ENCODE results near the gene SUGCT.
"Not testable (repeated sequence)": the region's sequence is repeated elsewhere in the genome, so short reads cannot be mapped to it uniquely, and the experiment has no call there.

Gene SUGCT

DNA sequence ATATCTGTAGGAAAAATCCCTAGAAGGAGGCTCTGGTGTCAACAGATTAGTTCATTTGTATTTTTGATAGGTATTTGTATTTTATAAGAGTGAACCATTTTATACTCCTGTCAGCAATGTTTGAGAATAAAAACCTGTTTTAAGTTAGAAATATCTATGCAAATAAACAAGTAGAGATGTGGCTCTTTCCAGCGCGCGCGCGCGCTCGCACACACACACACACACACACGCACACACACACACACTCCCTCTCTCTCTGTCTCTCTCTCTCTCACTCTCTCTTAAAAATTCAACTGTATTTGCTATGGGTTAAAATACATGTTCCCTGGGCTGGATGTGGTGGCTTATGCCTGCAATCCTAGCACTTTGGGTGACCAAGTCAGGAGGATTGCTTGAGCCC is 113.9 kb downstream of the SUGCT start:
- DNase-seq (ENCODE audit: low read depth, low spot score): no peak

DNA sequence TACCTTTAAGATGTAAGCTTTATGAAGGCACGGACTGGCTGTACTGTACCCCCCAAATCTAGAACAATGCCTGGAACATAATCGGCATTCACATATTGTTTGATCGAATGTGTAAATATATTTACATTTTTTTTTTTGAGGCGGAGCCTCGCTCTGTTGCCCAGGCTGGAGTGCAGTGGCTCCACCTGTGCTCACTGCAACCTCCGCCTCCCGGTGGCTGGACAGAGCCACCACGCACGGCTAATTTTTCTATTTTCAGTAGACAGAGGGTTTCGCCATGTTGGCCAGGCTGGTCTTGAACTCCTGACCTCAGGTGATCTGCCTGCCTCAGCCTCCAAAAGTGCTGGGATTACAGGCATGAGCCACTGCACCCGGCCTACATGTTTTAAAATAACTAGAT is 118.6 kb downstream of the SUGCT start:
- DNase-seq (ENCODE audit: low read depth, low spot score): not testable (repeated sequence)

DNA sequence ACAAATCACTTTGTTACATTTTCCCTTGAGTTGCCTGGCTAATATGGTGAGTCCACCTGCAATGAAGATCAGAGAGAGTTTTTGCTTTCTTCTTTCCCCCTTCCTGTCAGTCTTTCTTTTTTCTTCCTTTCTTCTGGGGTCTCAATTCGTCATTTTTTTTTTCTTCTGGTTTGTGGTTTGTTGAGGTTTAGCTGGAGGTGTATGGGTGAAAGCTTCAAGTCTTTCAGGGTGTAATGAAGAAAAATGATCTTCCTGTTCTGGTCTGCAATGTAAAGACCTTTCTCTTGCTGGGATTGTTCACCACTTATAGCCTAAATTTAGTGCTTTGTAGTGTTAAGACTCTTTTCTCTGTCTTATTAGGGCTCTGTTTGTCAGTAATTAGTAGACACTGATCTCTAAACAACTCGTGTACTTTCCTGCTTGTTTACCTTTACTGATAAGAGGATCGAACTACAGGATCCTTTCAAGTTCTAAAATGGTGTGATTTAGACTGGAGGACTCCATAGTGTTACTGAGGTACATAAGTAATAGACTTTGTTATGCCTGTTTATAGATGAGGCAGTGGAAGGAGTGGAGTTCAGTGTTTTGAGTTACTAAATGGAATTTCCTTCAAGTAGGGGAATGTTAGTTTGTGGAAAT is 129.1 kb downstream of the SUGCT start:
- no peak for DNase-seq (ENCODE audit: low read depth, low spot score)

DNA sequence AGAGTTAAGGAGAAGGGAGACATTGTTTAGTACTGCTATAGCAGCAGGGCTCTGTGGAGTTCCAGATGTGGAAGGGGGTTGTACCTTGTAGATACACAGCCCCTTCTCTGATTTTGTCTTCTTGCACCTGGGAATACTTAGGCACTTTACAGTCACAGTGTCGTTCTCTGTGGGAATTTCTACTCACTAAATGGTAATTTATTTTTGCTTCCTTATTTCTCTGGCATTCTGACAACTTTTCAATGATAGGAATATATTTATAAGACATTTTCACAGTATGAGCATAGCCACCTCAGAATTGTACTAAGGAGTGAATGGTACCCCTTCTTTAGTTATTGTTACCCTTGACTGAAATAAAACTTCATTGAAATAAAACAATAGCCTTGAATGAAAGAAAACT is 132.8 kb downstream of the SUGCT start:
- no peak for DNase-seq (ENCODE audit: low read depth, low spot score)

DNA sequence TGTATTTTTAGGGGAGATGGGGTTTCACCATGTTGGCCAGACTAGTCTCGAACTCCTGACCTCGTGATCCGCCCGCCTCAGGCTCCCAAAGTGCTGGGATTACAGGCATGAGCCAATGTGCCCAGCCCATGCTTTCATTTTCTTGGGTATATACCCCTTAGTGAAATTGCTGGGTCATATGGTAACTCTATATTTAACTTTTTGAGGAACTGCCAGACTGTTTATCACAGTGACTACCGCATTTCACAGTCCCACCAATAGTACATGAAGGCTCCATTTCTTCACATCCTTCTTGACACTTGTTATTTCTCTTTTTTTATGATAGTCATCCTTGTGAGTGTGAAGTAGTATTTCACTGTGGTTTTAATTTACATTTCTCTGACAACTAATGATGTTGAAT is 134.0 kb downstream of the SUGCT start:
- DNase-seq (ENCODE audit: low read depth, low spot score): not testable (repeated sequence)

DNA sequence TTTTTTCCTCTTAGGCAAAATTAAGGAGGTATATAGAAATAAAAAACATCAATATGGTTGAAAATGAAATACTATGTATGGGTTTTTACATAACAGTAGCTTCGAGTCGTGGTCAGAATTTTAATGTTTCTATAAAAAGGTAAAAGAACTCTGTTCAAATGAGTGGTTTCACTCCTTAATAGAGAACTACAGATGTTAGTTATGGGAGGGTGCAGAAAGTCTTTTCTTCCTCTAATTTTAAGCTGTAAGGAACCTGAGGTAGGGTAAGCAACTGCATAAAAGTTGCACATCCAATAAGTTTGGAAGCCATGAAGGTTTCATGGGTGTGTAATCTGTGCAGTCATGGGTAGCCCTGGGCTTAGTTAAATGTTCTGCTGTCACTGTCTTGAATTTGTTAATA is 141.3 kb downstream of the SUGCT start:
- DNase-seq (ENCODE audit: low read depth, low spot score): no peak

DNA sequence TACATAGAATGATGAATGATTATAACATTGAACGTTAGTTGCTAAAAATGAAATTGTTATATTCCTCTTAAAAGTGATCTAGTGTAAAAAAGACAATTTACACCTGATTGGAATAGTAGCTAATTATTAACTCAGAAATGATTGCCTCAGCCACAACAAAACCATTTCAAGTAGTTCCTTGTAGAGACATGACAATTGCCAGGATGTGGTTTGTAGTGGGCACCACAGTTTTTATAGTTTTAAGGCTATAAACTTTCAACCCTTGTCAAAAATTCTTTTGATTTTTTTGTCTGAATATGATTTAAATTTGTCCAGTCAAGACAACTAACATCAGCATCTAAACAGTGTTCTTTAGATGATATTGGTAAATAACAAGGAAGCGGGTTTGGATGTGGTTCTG is 145.2 kb downstream of the SUGCT start:
- no peak for DNase-seq (ENCODE audit: low read depth, low spot score)

DNA sequence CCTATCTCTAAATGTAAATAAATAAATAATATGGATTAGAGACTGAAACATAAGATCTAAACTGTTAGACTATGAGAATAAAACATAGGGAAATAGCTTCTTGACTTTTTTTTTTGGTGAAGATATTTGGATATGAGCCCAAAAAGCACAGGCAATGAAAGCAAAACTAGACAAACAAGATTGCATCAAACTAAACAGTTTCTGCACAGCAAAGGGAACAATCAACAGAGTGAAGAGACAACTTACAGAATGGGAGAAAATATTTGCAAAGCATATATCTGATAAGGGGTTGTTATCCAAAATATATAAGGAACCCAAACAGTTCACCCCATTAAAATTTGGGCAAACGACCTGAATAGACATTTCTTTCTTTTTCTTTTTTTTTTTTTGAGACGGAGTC is 148.1 kb downstream of the SUGCT start:
- DNase-seq (ENCODE audit: low read depth, low spot score): no peak

DNA sequence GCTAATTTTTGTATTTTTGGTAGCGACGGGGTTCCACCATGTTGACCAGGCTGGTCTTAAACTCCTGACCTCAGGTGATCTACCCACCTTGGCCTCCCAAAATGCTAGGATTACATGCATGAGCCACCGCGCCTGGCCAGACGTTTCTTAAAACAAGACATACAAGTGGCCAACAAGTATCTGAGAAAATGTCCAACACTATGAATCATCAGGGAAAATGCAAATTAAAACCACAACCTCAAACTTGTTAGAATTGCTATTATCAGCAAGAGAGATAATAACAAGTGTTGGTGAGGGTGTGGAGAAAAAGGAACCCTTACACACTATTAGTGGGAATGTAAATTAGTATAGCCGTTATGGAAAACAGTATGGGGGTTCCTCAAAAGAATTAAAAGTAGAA is 148.6 kb downstream of the SUGCT start:
- DNase-seq (ENCODE audit: low read depth, low spot score): no peak

DNA sequence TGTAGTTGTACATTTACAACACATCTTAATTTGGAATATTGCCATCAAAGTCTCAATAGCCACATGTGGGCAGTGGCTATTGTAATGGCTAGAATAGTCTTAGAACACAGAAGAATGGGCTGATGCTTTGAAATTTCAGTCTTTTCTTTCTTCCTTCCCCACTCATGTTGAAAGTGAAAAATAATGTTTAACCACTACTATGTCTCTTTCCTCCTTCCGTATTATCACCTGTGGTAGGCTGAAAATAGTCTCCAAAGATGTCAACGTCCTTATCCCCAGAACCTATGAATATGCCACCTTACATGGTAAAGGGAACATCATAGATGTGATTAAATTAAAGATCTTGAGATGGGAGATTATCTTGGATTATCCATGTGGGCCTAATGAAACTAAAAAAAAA is 154.0 kb downstream of the SUGCT start:
- DNase-seq (ENCODE audit: low read depth, low spot score): no peak

DNA sequence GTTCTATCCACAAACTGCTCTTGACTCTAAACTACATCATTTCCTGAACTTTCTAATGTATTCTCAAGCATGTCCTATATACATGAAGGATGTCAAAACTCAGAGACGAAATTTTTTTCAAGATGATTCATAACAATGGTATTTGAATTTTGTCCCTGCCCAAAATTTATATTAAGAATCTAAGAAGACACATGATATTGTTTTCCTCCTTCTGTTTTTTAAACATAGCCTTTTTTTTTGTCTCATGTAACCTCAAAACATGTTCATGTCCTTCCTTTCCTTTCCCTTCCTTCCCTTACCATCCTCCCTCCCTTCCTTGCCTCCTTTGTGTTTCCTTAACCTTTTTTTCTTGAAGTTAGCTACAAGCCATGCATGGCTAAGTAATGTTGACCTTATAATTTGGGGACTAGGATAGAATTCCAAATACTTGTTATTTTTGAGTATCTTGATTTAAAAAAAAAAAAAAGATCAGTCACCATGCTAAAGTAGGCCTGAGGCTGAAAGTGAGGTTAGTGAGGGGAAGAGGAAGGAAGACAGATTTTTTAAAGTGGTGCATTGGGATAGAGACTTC is 163.0 kb downstream of the SUGCT start:
- DNase-seq (ENCODE audit: low read depth, low spot score): no peak

DNA sequence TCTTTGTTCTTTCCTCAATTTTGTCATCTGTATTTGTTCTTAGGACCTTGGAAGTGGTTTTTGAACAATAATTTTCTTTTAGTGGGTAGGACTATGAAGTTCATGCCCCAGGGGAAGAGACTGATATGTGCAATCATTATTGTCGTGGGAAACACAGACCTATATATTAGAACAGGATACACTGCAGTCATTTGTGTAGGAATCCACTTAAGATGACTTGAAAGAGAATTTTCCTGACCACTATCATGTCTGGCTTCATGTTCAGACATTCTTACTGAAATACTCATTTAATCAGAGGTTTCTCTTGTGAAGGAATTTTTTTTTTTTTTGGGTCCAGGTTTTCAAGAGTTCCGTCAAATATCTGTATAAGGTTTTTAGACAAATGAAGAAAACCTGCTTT is 163.6 kb downstream of the SUGCT start:
- DNase-seq (ENCODE audit: low read depth, low spot score): no peak

DNA sequence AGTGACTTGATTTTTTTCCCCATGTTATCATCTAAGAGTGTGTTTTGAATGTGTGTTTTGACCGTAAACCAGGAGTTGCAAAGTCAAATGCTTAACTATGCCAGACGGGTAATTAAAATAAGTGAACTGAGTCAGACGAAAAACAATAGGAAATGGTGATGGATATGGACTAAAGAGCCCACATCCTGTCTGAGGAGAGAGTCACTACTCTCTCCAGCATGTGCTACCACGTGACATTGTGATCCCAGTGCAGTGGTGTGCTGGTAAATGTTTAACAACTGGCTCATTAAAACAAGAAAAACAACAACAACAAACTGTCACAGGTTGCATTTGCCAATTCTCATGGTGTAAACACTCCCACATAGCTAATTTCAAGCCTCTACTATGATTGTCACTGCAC is 164.3 kb downstream of the SUGCT start:
- no peak for DNase-seq (ENCODE audit: low read depth, low spot score)

DNA sequence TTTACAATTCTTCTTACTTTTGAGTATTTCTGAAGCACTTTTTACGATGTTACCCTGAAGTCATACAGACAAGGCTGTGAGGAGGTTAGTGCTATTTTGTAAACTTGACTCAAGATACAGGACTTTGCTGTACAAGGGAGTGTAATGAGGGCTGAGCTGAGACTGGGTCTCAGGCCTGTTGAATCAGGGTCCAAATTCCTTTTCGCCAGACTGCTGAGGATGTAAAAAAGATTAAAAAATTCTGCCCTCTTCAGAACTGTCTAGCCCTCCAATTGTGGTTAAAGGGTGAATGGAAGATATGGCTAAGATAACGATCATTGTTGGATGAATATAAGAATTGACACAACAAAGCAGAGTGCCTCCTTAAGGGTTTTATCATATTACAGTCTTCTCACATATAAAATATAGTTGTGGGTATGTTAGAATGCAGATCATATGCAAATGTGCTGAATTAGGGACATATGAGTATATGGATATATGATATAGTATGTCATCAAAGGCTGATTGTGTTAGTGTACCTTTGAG is 165.4 kb downstream of the SUGCT start:
- no peak for DNase-seq (ENCODE audit: low read depth, low spot score)

DNA sequence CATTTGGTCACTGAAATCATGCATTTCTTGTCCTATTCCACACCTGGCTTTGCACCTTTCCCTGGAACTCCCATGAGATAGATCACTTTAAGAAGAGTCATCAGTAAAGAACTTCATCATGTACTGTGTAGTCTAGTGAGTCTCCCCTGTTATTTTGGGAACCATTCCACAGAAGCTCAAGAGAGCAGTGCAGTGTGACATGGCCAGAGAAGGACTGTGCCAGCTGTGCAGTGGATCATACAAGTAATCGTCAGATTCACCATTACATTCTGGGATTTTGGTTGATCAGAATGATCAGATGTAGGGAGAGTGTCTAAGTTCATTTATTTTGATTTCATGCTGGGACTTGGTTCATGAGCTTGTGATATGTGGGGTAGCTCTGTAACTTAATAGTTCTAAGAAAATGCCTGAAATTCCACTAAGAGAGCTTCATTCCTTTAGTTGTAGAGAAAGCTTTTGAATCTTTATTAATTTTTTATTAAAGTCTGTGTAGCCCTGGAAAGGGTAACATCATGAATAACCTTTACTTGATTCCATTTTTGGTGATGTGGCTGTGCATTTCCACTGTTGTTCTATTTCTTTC is 166.8 kb downstream of the SUGCT start:
- DNase-seq (ENCODE audit: low read depth, low spot score): no peak

DNA sequence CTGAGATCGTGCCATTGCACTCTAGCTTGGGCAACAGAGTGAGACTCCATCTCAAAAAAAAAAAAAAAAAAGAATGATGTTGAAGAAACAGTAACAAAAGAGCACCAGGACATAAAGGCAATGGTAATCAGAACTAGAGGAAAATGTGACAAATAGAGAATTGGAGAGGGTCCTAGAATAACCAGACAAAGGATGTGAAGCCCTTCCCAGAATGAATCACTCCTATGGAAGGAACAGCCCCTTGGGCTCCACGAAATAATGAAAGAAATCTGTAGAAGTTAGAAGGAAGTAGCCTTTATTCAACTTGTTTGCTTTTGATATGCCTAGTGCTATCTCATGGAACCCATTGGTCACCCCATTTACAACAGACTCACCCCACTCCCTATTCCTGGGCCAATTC is 169.2 kb downstream of the SUGCT start:
- no peak for DNase-seq (ENCODE audit: low read depth, low spot score)

DNA sequence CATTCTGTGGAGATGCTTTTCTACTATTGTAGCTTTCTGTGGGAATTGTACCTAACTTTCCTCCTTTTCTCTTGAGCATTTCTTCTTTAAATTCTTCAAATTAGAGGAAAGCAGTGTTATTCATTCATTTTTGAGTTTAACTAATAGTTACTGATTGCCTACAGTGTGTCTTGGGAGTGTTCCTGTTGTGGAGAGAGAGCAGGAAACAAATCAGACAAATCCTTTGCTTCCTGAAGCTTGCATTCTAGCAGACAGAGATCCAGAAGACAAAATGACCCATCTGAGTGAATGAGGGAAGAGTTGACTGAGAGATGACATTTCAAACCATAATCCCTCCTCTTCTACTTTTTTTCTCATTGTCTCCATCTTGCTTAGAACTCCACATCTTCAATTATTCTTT is 170.4 kb downstream of the SUGCT start:
- DNase-seq (ENCODE audit: low read depth, low spot score): no peak

DNA sequence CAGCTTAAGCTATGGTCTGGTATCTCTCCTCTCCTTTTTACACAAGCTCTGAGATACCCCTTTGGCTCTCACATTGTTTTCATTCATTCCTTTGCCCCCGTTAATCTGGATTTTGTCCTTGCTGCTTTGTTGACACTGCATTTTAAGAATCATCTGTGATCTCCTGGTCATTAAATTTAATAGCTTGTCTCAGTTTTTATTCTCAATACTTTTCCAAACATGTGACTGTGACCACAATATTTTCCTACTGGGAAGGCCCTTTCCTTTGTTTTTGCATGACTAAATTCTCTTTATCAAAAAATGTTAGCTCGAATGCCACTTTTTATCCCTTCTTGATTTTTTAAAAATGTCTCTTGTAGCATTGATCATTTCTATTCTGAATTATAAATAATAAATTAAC is 171.2 kb downstream of the SUGCT start:
- no peak for DNase-seq (ENCODE audit: low read depth, low spot score)

DNA sequence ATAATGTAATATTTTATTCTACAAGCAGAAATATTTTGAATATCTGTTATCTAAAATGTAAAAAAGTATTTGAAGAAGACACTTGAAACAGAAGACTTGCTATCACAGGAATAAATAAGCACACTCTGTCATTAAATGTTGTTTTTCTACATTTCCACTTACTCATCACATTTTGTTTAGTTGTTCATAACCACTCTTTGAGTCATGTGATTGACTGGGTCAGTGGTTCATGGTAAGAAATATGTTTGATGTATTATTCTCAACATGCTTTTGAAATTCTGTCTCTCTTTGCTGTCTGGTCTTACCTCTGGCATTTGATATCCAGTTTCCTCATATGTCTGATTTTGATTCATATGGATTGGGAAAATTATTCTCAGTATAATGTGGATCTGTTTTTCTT is 171.8 kb downstream of the SUGCT start:
- DNase-seq (ENCODE audit: low read depth, low spot score): peak; percentile 26

DNA sequence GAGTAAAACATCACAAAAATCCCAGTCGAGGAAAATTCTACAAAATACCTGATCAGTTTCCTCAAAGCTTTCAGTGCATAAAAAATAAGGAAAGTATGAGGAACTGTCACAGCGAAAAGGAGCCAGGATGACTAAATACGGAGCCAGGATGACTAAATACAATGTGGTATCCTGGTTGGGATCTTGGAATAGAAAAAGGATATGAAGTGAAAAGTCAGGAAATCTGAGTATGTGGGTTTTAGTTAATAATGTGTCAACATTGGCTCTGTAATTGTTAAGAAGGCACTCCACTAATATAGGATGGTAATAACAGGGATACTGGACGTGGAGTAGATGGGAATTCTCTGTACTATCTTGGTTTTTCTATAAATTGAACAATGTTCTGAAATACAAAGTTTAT is 175.5 kb downstream of the SUGCT start:
- no peak for DNase-seq (ENCODE audit: low read depth, low spot score)

DNA sequence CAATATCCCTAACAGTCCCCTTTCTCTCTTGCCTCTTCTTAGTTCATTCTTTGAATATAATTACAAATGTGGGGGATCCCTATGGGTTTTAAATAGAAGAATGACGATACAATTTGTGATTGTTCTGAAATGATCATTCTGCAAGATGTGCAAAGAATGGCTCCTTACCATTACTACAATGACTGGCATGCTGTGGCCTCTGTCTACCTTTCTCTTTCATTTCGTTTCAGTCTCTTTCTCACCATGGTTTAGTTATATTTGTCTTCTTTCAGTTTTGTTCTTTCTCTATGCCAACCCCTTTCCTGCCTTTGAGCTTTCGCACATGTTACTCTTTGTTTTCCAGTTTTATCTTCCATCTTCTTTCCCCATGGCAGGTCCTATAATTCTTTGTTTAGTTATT is 176.5 kb downstream of the SUGCT start:
- no peak for DNase-seq (ENCODE audit: low read depth, low spot score)

DNA sequence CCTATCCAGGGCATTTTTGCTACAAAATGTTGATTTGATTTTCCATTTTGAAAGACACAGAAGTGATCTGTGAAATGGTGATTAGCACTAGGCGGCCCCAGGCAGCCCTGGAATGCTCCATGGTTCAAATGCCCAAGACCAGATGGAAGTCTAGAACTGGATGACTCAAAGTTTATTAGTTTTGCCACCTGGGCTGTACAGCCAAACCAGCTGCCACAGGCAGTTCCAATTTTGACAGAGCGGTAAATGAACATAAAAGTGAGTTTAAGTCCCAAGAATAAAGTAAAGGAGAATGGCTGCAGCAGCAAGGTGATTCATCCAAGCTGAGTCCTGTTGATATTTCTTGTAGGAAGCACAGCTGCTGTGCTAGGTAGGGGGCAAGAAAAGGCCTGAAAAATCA is 180.5 kb downstream of the SUGCT start:
- DNase-seq (ENCODE audit: low read depth, low spot score): no peak

DNA sequence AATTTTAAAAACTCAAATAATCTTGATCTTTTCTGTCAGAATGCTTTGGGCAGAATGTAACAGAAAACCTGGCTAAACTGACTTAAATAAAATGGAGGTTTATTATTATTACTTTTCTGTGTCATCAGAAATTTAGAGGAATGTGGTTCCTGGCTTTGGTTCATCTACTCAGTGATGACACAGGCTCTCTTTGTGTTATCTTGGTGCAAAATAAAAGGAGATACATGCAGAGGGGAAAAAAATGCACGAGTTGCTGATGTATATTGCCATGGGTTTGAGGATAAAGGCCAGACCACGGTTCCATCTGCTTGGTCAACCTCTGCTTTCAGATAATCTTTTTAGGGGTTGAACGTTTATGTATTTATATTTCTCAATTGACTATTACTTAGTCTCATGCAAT is 181.4 kb downstream of the SUGCT start:
- DNase-seq (ENCODE audit: low read depth, low spot score): no peak

Measured in brain pericyte (primary cell).